Gastroesophageal sphincter (tissue), 3 donors: ENCODE measurements around the gene SH3BGR.

ENCODE experiments used
- EP300 ChIP-seq: sonication (generic); formaldehyde crosslinking; IDR thresholded peaks from one replicate; pipeline ENCODE4 v1.6.1; 2017; ENCODE audit warnings: antibody characterized with exemption, mild to moderate bottlenecking
- POLR2A ChIP-seq, 2 donors: fragments of 450-650 bp; IDR thresholded peaks; one replicate each; pipeline ENCODE4 v1.6.1; 2017; ENCODE audit warnings: antibody characterized with exemption in 2 of 2, mild to moderate bottlenecking in 2 of 2, moderate library complexity in 1 of 2
- POLR2AphosphoS5 ChIP-seq: sonication (generic); formaldehyde crosslinking; IDR thresholded peaks from one replicate; pipeline ENCODE4 v1.6.1; 2017; ENCODE audit warnings: antibody characterized with exemption
- TF ChIP-seq, protein P1 (sequence below), 4 experiments: fragments of 200-600 bp in 2 of 4; fragments of 450-650 bp in 2 of 4; sonication (generic) in 1 of 4; IDR thresholded peaks; one replicate each; pipeline ENCODE4 v1.5.1; 2017 to 2019; ENCODE audit warnings: antibody characterized with exemption in 4 of 4, mild to moderate bottlenecking in 2 of 4, moderate library complexity in 2 of 4

DNA sequence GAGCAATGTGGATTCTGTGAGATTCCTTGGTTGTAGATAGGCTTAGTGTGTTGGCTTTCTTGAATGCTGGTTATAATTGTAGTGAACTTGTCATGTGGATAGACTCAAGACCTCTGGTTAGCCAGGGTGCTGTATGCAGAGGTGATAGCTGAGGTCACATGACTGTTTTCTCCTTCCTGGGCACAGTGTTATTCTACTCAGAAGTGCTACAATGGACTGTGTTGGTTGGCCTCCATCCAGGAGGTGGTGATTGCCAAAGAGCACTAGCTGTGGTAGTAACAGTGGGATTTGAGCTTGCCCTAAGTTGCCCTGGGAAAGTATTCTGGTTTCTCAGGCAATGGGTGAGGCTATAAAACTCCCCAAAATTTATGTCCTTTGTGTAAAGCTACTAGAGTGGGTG, 71.6 kb downstream of the SH3BGR start:
- TF ChIP-seq, protein P1, sequence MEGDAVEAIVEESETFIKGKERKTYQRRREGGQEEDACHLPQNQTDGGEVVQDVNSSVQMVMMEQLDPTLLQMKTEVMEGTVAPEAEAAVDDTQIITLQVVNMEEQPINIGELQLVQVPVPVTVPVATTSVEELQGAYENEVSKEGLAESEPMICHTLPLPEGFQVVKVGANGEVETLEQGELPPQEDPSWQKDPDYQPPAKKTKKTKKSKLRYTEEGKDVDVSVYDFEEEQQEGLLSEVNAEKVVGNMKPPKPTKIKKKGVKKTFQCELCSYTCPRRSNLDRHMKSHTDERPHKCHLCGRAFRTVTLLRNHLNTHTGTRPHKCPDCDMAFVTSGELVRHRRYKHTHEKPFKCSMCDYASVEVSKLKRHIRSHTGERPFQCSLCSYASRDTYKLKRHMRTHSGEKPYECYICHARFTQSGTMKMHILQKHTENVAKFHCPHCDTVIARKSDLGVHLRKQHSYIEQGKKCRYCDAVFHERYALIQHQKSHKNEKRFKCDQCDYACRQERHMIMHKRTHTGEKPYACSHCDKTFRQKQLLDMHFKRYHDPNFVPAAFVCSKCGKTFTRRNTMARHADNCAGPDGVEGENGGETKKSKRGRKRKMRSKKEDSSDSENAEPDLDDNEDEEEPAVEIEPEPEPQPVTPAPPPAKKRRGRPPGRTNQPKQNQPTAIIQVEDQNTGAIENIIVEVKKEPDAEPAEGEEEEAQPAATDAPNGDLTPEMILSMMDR (IDR thresholded peaks at IDR 0.05): no peak
- TF ChIP-seq POLR2AphosphoS5 (no peak), POLR2A (IDR thresholded peaks at IDR 0.05) (no peak), EP300 (no peak)
